HCT116 (cell line): ENCODE measurements around the gene SRPK2. TPM values are rescaled to one million over a fixed set of nuclear protein-coding genes. Genes with fewer than 3 reads are reported as not detected.

Experiments used
- ATAC-seq: fragments of 200-7000 bp; cut with Tn5 transposase; 2 replicates; pipeline ENCODE4 v1.9.1; 2020; ENCODE audit warnings: mild to moderate bottlenecking, moderate library complexity
- BruUV-seq: library from RNA; stranded (reverse); fragments of 400-500 nt; replicated peaks from 2 replicates; lab custom pipeline; 2021; lab: Mats Ljungman, UMichigan
- CTCF ChIA-PET: fragments of 300-600 bp; sonication (Branson Sonifier 250); formaldehyde crosslinking; loops from one replicate; lab custom pipeline; 2021; ENCODE audit warnings: antibody characterized with exemption; lab: Charles Lee
- POLR2A ChIA-PET: fragments of 300-600, 350-600 bp; sonication (Branson Sonifier 250); formaldehyde crosslinking; loops from one replicate; lab custom pipeline; 2021; ENCODE audit warnings: antibody characterized with exemption; lab: Charles Lee
- RAD21 ChIA-PET, 2 experiments: fragments of 300-600 bp; sonication (Branson Sonifier 250); formaldehyde crosslinking; loops; one replicate each; lab custom pipeline; 2023; ENCODE audit warnings: low total read pairs in 2 of 2; ENCODE audit not compliant: uncharacterized antibody in 2 of 2, unreplicated experiment in 2 of 2, low non-redundant PET in 1 of 2; lab: Charles Lee
- DNase-seq: peaks from one replicate; pipeline ENCODE4 v3.0.0-alpha.2; 2010; ENCODE audit warnings: low read depth, low spot score
- H2AFZ ChIP-seq: fragments of 200-600 bp; shearing (Covaris generic), sonication (generic); 2 replicates; pipeline ENCODE4 v1.6.1; 2017; ENCODE audit warnings: low read depth, mixed run types, mixed read lengths, antibody characterized with exemption, low read length; ENCODE audit not compliant: poor library complexity, severe bottlenecking
- H3K27ac ChIP-seq: 2 replicates; pipeline ENCODE4 v1.5.1; 2012; ENCODE audit warnings: low read depth, low read length
- H3K27me3 ChIP-seq: fragments of 200-600 bp; sonication (generic); 2 replicates; pipeline ENCODE4 v1.6.1; 2016; ENCODE audit warnings: mixed run types, low read length, mixed read lengths; ENCODE audit not compliant: insufficient read depth
- H3K36me3 ChIP-seq, 2 experiments: fragments of 200-500 bp in 1 of 2; fragments of 200-600 bp in 1 of 2; sonication (Bioruptor generic) in 1 of 2; sonication (generic) in 1 of 2; 2 replicates each; pipeline versions ENCODE4 v1.5.1 to v1.6.1; 2014 to 2016; ENCODE audit warnings: low read length in 2 of 2, inconsistent platforms in 1 of 2, mixed read lengths in 1 of 2, mixed run types in 1 of 2; ENCODE audit not compliant: insufficient read depth in 2 of 2, control insufficient read depth in 1 of 2
- H3K4me1 ChIP-seq, 2 experiments: fragments of 200-600 bp in 1 of 2; sonication (generic) in 1 of 2; 2 replicates each; pipeline versions ENCODE4 v1.5.1 to v1.6.1; 2012 to 2017; ENCODE audit warnings: low read length in 2 of 2, inconsistent platforms in 1 of 2, mild to moderate bottlenecking in 1 of 2, mixed read lengths in 1 of 2, mixed run types in 1 of 2, moderate library complexity in 1 of 2; ENCODE audit not compliant: insufficient read depth in 2 of 2, control insufficient read depth in 1 of 2
- H3K4me2 ChIP-seq: fragments of 200-600 bp; sonication (generic); 2 replicates; pipeline ENCODE4 v1.6.1; 2017; ENCODE audit warnings: mixed run types, low read length, mixed read lengths
- H3K4me3 ChIP-seq, 2 experiments: fragments of 200-600 bp in 1 of 2; sonication (generic) in 1 of 2; replicated peaks in 1 of 2; 2 replicates each; pipeline ENCODE4 v1.5.1; 2011 to 2016; ENCODE audit warnings: low read length in 2 of 2, control low read depth in 1 of 2, low read depth in 1 of 2, mild to moderate bottlenecking in 1 of 2, mixed read lengths in 1 of 2, mixed run types in 1 of 2
- H3K79me2 ChIP-seq: fragments of 200-600 bp; sonication (generic); 2 replicates; pipeline ENCODE4 v1.6.1; 2017; ENCODE audit warnings: mild to moderate bottlenecking, mixed run types, low read length, moderate library complexity, mixed read lengths; ENCODE audit not compliant: insufficient read depth
- H3K9ac ChIP-seq: fragments of 200-600 bp; sonication (generic); 2 replicates; pipeline ENCODE4 v1.6.1; 2016; ENCODE audit warnings: low read length, mixed read lengths
- H3K9me2 ChIP-seq: fragments of 200-600 bp; sonication (generic), shearing (Covaris generic); 2 replicates; pipeline ENCODE4 v1.6.1; 2017; ENCODE audit warnings: mixed run types, mild to moderate bottlenecking, moderate library complexity; ENCODE audit not compliant: insufficient read depth
- H3K9me3 ChIP-seq, 2 experiments: fragments of 200-500 bp in 1 of 2; fragments of 200-600 bp in 1 of 2; sonication (Bioruptor generic) in 1 of 2; sonication (generic) in 1 of 2; 2 replicates each; pipeline ENCODE4 v1.6.1; 2014 to 2017; ENCODE audit warnings: low read length in 2 of 2, mixed read lengths in 2 of 2, inconsistent platforms in 1 of 2, low read depth in 1 of 2, mild to moderate bottlenecking in 1 of 2, mixed run types in 1 of 2, moderate library complexity in 1 of 2; ENCODE audit not compliant: control insufficient read depth in 1 of 2, insufficient read depth in 1 of 2
- H4K20me1 ChIP-seq: fragments of 200-600 bp; sonication (generic), shearing (Covaris generic); 2 replicates; pipeline ENCODE4 v1.6.1; 2017; ENCODE audit warnings: mixed run types, mild to moderate bottlenecking, moderate library complexity; ENCODE audit not compliant: insufficient read depth
- ELF1 ChIP-seq: IDR thresholded peaks from 2 replicates; pipeline ENCODE4 v1.6.1; 2012; ENCODE audit warnings: low read depth, borderline replicate concordance
- EZH2 ChIP-seq: fragments of 200-600 bp; sonication (generic); IDR thresholded peaks from 2 replicates; pipeline ENCODE4 v1.6.1; 2017; ENCODE audit warnings: antibody characterized with exemption, mixed run types
- EZH2phosphoT487 ChIP-seq: fragments of 200-600 bp; IDR thresholded peaks from 2 replicates; pipeline ENCODE4 v1.6.1; 2018; ENCODE audit warnings: antibody characterized with exemption, borderline replicate concordance
- FOSL1 ChIP-seq: IDR thresholded peaks from 2 replicates; pipeline ENCODE4 v1.6.1; 2012; ENCODE audit warnings: low read depth
- RAD21 ChIP-seq: IDR thresholded peaks from 2 replicates; pipeline ENCODE4 v1.6.1; 2012; ENCODE audit warnings: low read depth, mild to moderate bottlenecking
- YY1 ChIP-seq: IDR thresholded peaks from 2 replicates; pipeline ENCODE4 v1.6.1; 2011; ENCODE audit warnings: low read length, low read depth, moderate library complexity, mild to moderate bottlenecking; ENCODE audit not compliant: insufficient replicate concordance; ENCODE audit errors: extremely low read depth
- ZFX ChIP-seq: fragments of 450-650 bp; IDR thresholded peaks from 2 replicates; pipeline ENCODE4 v1.6.1; 2017
- ZNF274 ChIP-seq: fragments of 200-500 bp; sonication (Bioruptor generic); IDR thresholded peaks from 2 replicates; pipeline ENCODE4 v1.6.1; 2014; ENCODE audit warnings: mild to moderate bottlenecking, low read depth, low read length, inconsistent platforms
- intact Hi-C: fragments of 100-400 bp; cut with micrococcal nuclease; formaldehyde crosslinking; loops from 2 replicates; pipeline ENCODE4 v1.10.0; 2022
- total RNA-seq: library from RNA; stranded (reverse); gene quantifications from one replicate; pipeline ENCODE4 v1.2.1, GENCODE V29; 2021; ENCODE audit not compliant: unreplicated experiment
- TF ChIP-seq, protein P1 (sequence below): IDR thresholded peaks from 2 replicates; pipeline ENCODE4 v1.6.1; 2011; ENCODE audit warnings: mild to moderate bottlenecking, low read length, moderate library complexity; ENCODE audit not compliant: insufficient replicate concordance; ENCODE audit errors: extremely low read depth

Gene SRPK2
- total RNA-seq, 1 experiment from 2014 or later, result 37.4 TPM

DNA sequence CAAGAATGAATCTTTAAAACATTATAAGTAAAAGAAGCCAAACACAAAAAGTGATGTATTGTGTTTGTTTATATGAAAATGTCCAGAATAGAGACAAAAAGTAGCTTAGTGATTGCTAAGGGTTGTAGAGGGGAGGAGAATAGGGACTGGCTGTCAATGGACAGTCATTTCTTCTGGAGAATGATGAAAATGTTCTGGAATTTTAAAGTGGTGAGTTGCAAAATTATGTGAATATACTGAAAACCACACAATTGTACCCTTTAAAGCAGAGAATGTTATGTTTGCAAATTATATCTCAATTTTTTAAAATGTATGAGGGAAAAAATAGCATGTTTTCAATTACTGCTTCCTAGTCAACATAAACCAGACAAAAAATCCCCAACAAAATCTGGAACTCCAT is 200.5 kb downstream of the SRPK2 start:
- TF ChIP-seq, protein P1, sequence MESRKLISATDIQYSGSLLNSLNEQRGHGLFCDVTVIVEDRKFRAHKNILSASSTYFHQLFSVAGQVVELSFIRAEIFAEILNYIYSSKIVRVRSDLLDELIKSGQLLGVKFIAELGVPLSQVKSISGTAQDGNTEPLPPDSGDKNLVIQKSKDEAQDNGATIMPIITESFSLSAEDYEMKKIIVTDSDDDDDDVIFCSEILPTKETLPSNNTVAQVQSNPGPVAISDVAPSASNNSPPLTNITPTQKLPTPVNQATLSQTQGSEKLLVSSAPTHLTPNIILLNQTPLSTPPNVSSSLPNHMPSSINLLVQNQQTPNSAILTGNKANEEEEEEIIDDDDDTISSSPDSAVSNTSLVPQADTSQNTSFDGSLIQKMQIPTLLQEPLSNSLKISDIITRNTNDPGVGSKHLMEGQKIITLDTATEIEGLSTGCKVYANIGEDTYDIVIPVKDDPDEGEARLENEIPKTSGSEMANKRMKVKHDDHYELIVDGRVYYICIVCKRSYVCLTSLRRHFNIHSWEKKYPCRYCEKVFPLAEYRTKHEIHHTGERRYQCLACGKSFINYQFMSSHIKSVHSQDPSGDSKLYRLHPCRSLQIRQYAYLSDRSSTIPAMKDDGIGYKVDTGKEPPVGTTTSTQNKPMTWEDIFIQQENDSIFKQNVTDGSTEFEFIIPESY, result no peak
- no peak for TF ChIP-seq FOSL1
- no peak for TF ChIP-seq EZH2phosphoT487
- no peak for TF ChIP-seq ZFX
- no peak for TF ChIP-seq ZNF274
- no peak for TF ChIP-seq EZH2
- TF ChIP-seq YY1, result no peak
- no peak for TF ChIP-seq RAD21
- no peak for TF ChIP-seq ELF1
- ATAC-seq (no peak), DNase-seq (no peak)
- Histone ChIP-seq H3K9ac (no peak overlapping the region), H3K9me2 (no peaks in the 10 kb centered on the region), H3K79me2 (no peaks in the 10 kb centered on the region), H3K4me1 (no peaks in the 10 kb centered on the region), H2AFZ (no peak overlapping the region), H3K27me3 (no peaks in the 10 kb centered on the region), H3K4me3 (no peak overlapping the region), H3K9me3 (no peaks in the 10 kb centered on the region), H3K36me3 (no peaks in the 10 kb centered on the region), H3K4me2 (no peak overlapping the region), H4K20me1 (no peaks in the 10 kb centered on the region), H3K27ac (no peak overlapping the region)
- intact Hi-C loops, result no loop called here
- BruUV-seq, result no TSS peak
- RAD21 ChIA-PET, result no interaction called here
- POLR2A ChIA-PET, result no interaction called here
- CTCF ChIA-PET, result interaction anchor here (1.3 kb wide), 1 partner anchor 21 kb away, joined by 3 read pairs; no protein-coding TSS in a partner anchor
